CD4-positive, alpha-beta T cell (primary cell): ENCODE data around the gene NR1H4. TPM values are rescaled to one million over a fixed set of nuclear protein-coding genes. Genes with fewer than 3 reads are reported as not detected.

Experiments used
- ATAC-seq: fragments of 200-7000 bp; cut with Tn5 transposase; one replicate; pipeline ENCODE4 v1.10.0; 2022; ENCODE audit warnings: mild to moderate bottlenecking; ENCODE audit not compliant: poor library complexity
- CTCF ChIA-PET: fragments of 350-600 bp; sonication (Branson Sonifier 250); formaldehyde crosslinking; loops from one replicate; lab custom pipeline; 2021; ENCODE audit warnings: antibody characterized with exemption, inconsistent platforms; lab: Charles Lee
- POLR2A ChIA-PET: fragments of 350-600 bp; sonication (Branson Sonifier 250); formaldehyde crosslinking; loops from one replicate; lab custom pipeline; 2021; ENCODE audit warnings: antibody characterized with exemption, inconsistent platforms; lab: Charles Lee
- DNase-seq, 14 experiments: peaks; one replicate each; pipeline ENCODE4 v3.0.0-alpha.2; 2013 to 2020; ENCODE audit warnings: mixed read lengths in 2 of 14
- H3K27ac ChIP-seq, 2 donors: one replicate each; pipeline versions ENCODE4 v1.5.1 to v1.7.0; 2013; ENCODE audit warnings: low read length in 2 of 2, low read depth in 1 of 2, mild to moderate bottlenecking in 1 of 2
- H3K27me3 ChIP-seq, 2 experiments: 1 replicate in 1 of 2; 2 replicates in 1 of 2; pipeline versions ENCODE4 v1.6.1 to v1.7.0; 2013; ENCODE audit warnings: low read length in 2 of 2, control low read depth in 1 of 2, mild to moderate bottlenecking in 1 of 2, moderate library complexity in 1 of 2; ENCODE audit not compliant: insufficient read depth in 2 of 2, control insufficient read depth in 1 of 2
- H3K36me3 ChIP-seq: one replicate; pipeline ENCODE4 v1.6.1; 2013; ENCODE audit warnings: low read length, control low read depth; ENCODE audit not compliant: insufficient read depth
- H3K4me1 ChIP-seq: one replicate; pipeline ENCODE4 v1.6.1; 2013; ENCODE audit warnings: low read length, control low read depth; ENCODE audit not compliant: insufficient read depth
- H3K4me3 ChIP-seq: one replicate; pipeline ENCODE4 v1.5.1; 2013; ENCODE audit warnings: mild to moderate bottlenecking, low read length, moderate library complexity
- H3K9me3 ChIP-seq, 2 experiments: 1 replicate in 1 of 2; 2 replicates in 1 of 2; pipeline versions ENCODE4 v1.6.1 to v1.7.0; 2013; ENCODE audit warnings: low read length in 2 of 2, mild to moderate bottlenecking in 2 of 2, control low read depth in 1 of 2, moderate library complexity in 1 of 2; ENCODE audit not compliant: control insufficient read depth in 1 of 2, insufficient read depth in 1 of 2
- H3K27ac Mint-ChIP-seq: one replicate; pipeline ENCODE4 v1.8.0; 2020; ENCODE audit warnings: mixed read lengths
- H3K27me3 Mint-ChIP-seq: one replicate; pipeline ENCODE4 v1.8.0; 2021; ENCODE audit warnings: mixed read lengths
- H3K36me3 Mint-ChIP-seq: one replicate; pipeline ENCODE4 v1.8.0; 2021; ENCODE audit warnings: low read depth, mixed read lengths
- H3K4me1 Mint-ChIP-seq: one replicate; pipeline ENCODE4 v1.8.0; 2021; ENCODE audit warnings: low read depth, mixed read lengths
- H3K4me3 Mint-ChIP-seq: one replicate; pipeline ENCODE4 v1.8.0; 2020; ENCODE audit warnings: mild to moderate bottlenecking, mixed read lengths
- H3K9me3 Mint-ChIP-seq: one replicate; pipeline ENCODE4 v1.8.0; 2020; ENCODE audit warnings: mixed read lengths
- CTCF ChIP-seq: fragments of 200-600 bp; IDR thresholded peaks from one replicate; pipeline ENCODE4 v1.8.0; 2022; ENCODE audit warnings: antibody characterized with exemption, mild to moderate bottlenecking
- intact Hi-C, 2 experiments: fragments of 100-400 bp; cut with DNase I in 1 of 2; cut with micrococcal nuclease in 1 of 2; formaldehyde crosslinking; loops; one replicate each; pipeline versions ENCODE4 v1.15.1 to v1.9.0; 2023 to 2025; cut with DNase I, micrococcal nuclease
- total RNA-seq, 174 experiments: library from RNA in 2 of 174; stranded (reverse) in 2 of 174; gene quantifications; one replicate each; pipeline ENCODE4 v1.2.3 and lab custom pipeline; 2021 to 2026

The NR1H4 gene
- total RNA-seq, 2 experiments from 2014 or later: not detected

GRCh38 chr12:100610666-100611430 lies 137.2 kb downstream of the NR1H4 start:
- no peak overlapping the region for H3K27ac Mint-ChIP-seq
- ATAC-seq: no peak
- TF ChIP-seq CTCF: no peak
- no peaks in the 10 kb centered on the region for H3K4me1 Mint-ChIP-seq
- Histone ChIP-seq H3K9me3 (no peaks in the 10 kb centered on the region), H3K27me3 (no peaks in the 10 kb centered on the region), H3K36me3 (no peaks in the 10 kb centered on the region), H3K4me3 (no peak overlapping the region), H3K27ac (no peak overlapping the region), H3K4me1 (no peaks in the 10 kb centered on the region)
- H3K27me3 Mint-ChIP-seq: peaks cover 8% of the 10 kb centered on the region
- H3K4me3 Mint-ChIP-seq: no peak overlapping the region
- ChIA-PET CTCF (no interaction called here), POLR2A (no interaction called here)
- no peak for DNase-seq
- intact Hi-C loops: no loop called here
- H3K9me3 Mint-ChIP-seq: peaks cover 4% of the 10 kb centered on the region
- H3K36me3 Mint-ChIP-seq: no peaks in the 10 kb centered on the region

DNA sequence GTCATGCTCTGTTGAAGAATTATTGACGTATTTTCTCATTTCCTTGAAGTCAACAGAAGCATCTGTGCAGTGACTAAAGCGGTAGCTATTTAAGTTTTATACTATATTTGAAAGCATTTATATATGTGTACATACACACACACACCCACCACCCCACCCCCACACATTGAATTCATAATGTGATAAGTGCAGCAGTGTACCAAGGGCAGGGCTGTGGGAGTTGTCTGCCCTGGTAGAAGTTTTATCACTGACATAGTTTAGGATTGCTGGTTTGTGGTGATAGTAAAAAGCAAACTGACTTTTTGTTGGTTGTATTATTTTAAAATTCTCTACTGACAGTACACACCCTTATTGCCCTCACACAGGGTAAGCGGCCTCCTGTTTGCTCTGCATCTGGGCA lies 138.9 kb downstream of the NR1H4 start:
- Mint-ChIP-seq H3K27ac (no peak overlapping the region), H3K4me3 (no peak overlapping the region), H3K4me1 (no peaks in the 10 kb centered on the region), H3K36me3 (no peaks in the 10 kb centered on the region), H3K27me3 (peaks cover 4% of the 10 kb centered on the region), H3K9me3 (no peaks in the 10 kb centered on the region)
- H3K27me3 ChIP-seq: no peaks in the 10 kb centered on the region
- no peaks in the 10 kb centered on the region for H3K36me3 ChIP-seq
- H3K4me3 ChIP-seq: no peak overlapping the region
- POLR2A ChIA-PET: no interaction called here
- no peak overlapping the region for H3K27ac ChIP-seq
- intact Hi-C loops: no loop called here
- H3K9me3 ChIP-seq: no peaks in the 10 kb centered on the region
- H3K4me1 ChIP-seq: no peaks in the 10 kb centered on the region
- CTCF ChIA-PET: interaction anchor here (1.1 kb wide), 1 partner anchor 9 kb away, joined by 3 read pairs; no protein-coding TSS in a partner anchor
- ATAC-seq: no peak
- no peak for DNase-seq
- TF ChIP-seq CTCF: no peak

Other genes with a start within 250 kb of the NR1H4 start
- under 1 TPM; 0.27 to 0.50 TPM for gene DEPDC4, start 206.8 kb upstream of the NR1H4 start, total RNA-seq
- 10 to 100 TPM; 37.5 to 40.8 TPM for gene SCYL2, start 206.7 kb upstream of the NR1H4 start, total RNA-seq
- gene SLC17A8, start 116.8 kb upstream of the NR1H4 start, total RNA-seq: not detected
- under 1 TPM; 0.22 to 0.27 TPM for gene GAS2L3, start 99.8 kb downstream of the NR1H4 start, total RNA-seq